Measurements from ENCODE around the gene OLFML3. TPM values are rescaled to one million over a fixed set of nuclear protein-coding genes. Genes with fewer than 3 reads are reported as not detected.

OLFML3 gene
- total RNA-seq, 1 donor from 2014 or later = 1.6 TPM

Other genes starting within 250 kb of the OLFML3 start
- gene PHTF1, start 220.0 kb upstream of the OLFML3 start, total RNA-seq = 3.4 TPM
- 9.6 TPM for gene RSBN1, start 167.0 kb upstream of the OLFML3 start, total RNA-seq
- 1.9 TPM for gene PTPN22, start 107.8 kb upstream of the OLFML3 start, total RNA-seq
- gene BCL2L15, start 91.9 kb upstream of the OLFML3 start, total RNA-seq = 8.4 TPM
- 17.0 TPM for gene AP4B1, start 74.7 kb upstream of the OLFML3 start, total RNA-seq
- gene DCLRE1B, start 74.1 kb upstream of the OLFML3 start, total RNA-seq = 4.7 TPM
- gene HIPK1, start 50.1 kb upstream of the OLFML3 start, total RNA-seq = 41.6 TPM
- not detected for gene SYT6, start 174.4 kb downstream of the OLFML3 start, total RNA-seq